GM23338 (cell line): ENCODE measurements around the gene DDAH2. TPM values are rescaled to one million over a fixed set of nuclear protein-coding genes. Genes with fewer than 3 reads are reported as not detected.
A peak's percentile ranks its signal among the peaks of the same experiment; 100 is the strongest.

ENCODE experiments used
- ATAC-seq: fragments of 200-7000 bp; cut with Tn5 transposase; 3 replicates; pipeline ENCODE4 v1.9.1; 2020
- DNase-seq: peaks from one replicate; pipeline ENCODE4 v3.0.0-alpha.2; 2015; ENCODE audit warnings: low spot score
- H2AFZ ChIP-seq: fragments of 200-600 bp; sonication (generic); 2 replicates; pipeline ENCODE4 v1.8.0; 2016; ENCODE audit warnings: antibody characterized with exemption, mild to moderate bottlenecking, moderate library complexity
- H3F3A ChIP-seq: fragments of 200-600 bp; sonication (generic); replicated peaks from 2 replicates; pipeline ENCODE4 v1.8.0; 2017; ENCODE audit warnings: antibody characterized with exemption, mixed run types, low read depth
- H3K27ac ChIP-seq: fragments of 200-600 bp; sonication (generic); 2 replicates; pipeline ENCODE4 v1.6.1; 2016; ENCODE audit warnings: low read depth
- H3K27me3 ChIP-seq: fragments of 200-600 bp; sonication (generic); 2 replicates; pipeline ENCODE4 v1.8.0; 2016; ENCODE audit warnings: mild to moderate bottlenecking, mixed run types, moderate library complexity; ENCODE audit not compliant: insufficient read depth
- H3K36me3 ChIP-seq: fragments of 200-600 bp; sonication (generic); 2 replicates; pipeline ENCODE4 v1.8.0; 2016; ENCODE audit warnings: mild to moderate bottlenecking; ENCODE audit not compliant: insufficient read depth
- H3K4me1 ChIP-seq: fragments of 200-600 bp; sonication (generic); 2 replicates; pipeline ENCODE4 v1.8.0; 2016; ENCODE audit warnings: mild to moderate bottlenecking, moderate library complexity; ENCODE audit not compliant: insufficient read depth
- H3K4me2 ChIP-seq: fragments of 200-600 bp; sonication (generic); 2 replicates; pipeline ENCODE4 v1.7.1; 2017; ENCODE audit warnings: mixed run types
- H3K4me3 ChIP-seq: fragments of 200-600 bp; sonication (generic); 2 replicates; pipeline ENCODE4 v1.6.1; 2016; ENCODE audit warnings: mixed run types
- H3K79me2 ChIP-seq: fragments of 200-600 bp; sonication (generic); replicated peaks from 2 replicates; pipeline ENCODE4 v1.8.0; 2017; ENCODE audit warnings: mild to moderate bottlenecking; ENCODE audit not compliant: insufficient read depth
- H3K9me2 ChIP-seq: fragments of 200-600 bp; sonication (generic); 2 replicates; pipeline ENCODE4 v1.8.0; 2017; ENCODE audit not compliant: insufficient read depth
- H4K20me1 ChIP-seq: fragments of 200-600 bp; sonication (generic); replicated peaks from 2 replicates; pipeline ENCODE4 v1.8.0; 2017; ENCODE audit warnings: mild to moderate bottlenecking; ENCODE audit not compliant: insufficient read depth
- H3K27ac Mint-ChIP-seq: 2 replicates; pipeline ENCODE4 v1.8.0; 2020; ENCODE audit warnings: inconsistent platforms, mild to moderate bottlenecking, moderate library complexity, mixed read lengths
- H3K27me3 Mint-ChIP-seq: 3 replicates; pipeline ENCODE4 v1.8.0; 2022; ENCODE audit warnings: low read depth, mild to moderate bottlenecking, moderate library complexity, mixed read lengths, inconsistent platforms; ENCODE audit not compliant: insufficient read depth, poor library complexity
- H3K36me3 Mint-ChIP-seq: 3 replicates; pipeline ENCODE4 v1.8.0; 2021; ENCODE audit warnings: low read depth, mild to moderate bottlenecking, inconsistent platforms, moderate library complexity, mixed read lengths
- H3K4me1 Mint-ChIP-seq: 3 replicates; pipeline ENCODE4 v1.8.0; 2020; ENCODE audit warnings: mild to moderate bottlenecking, inconsistent platforms, mixed read lengths
- H3K4me3 Mint-ChIP-seq: 3 replicates; pipeline ENCODE4 v1.8.0; 2021; ENCODE audit warnings: moderate library complexity, mild to moderate bottlenecking, inconsistent platforms, mixed read lengths
- H3K9me3 Mint-ChIP-seq: 3 replicates; pipeline ENCODE4 v1.8.0; 2020; ENCODE audit warnings: moderate library complexity, mild to moderate bottlenecking, inconsistent platforms, mixed read lengths
- CREB1 ChIP-seq: fragments of 250-450 bp; sonication (Bioruptor Pico); IDR thresholded peaks from 2 replicates; pipeline ENCODE4 v1.5.0; 2020; ENCODE audit warnings: low read depth, mild to moderate bottlenecking, moderate library complexity
- EZH2phosphoT487 ChIP-seq: fragments of 200-600 bp; sonication (generic); IDR thresholded peaks from one replicate; pipeline ENCODE4 v1.8.1; 2018; ENCODE audit warnings: antibody characterized with exemption; ENCODE audit not compliant: unreplicated experiment
- STAT1 ChIP-seq: IDR thresholded peaks from one replicate; pipeline ENCODE4 v1.6.1; 2016; ENCODE audit warnings: antibody characterized with exemption; ENCODE audit not compliant: unreplicated experiment
- ZNF462 ChIP-seq: fragments of 250-450 bp; sonication (Bioruptor Pico); IDR thresholded peaks from 2 replicates; pipeline ENCODE4 v1.5.0; 2020; ENCODE audit warnings: mild to moderate bottlenecking, moderate library complexity
- polyA plus RNA-seq: library from polyadenylated mRNA; unstranded; fragments of >200 nt; fragmentation: Nextera tagmentation; extraction: Ambion mirVana; gene quantifications from 2 replicates; pipeline ENCODE4 v1.2.1, GENCODE V29; 2016
- total RNA-seq: library from RNA; depleted of rRNA; stranded (reverse); fragments of >200 nt; shearing (Covaris generic); gene quantifications from 2 replicates; pipeline ENCODE4 v1.2.3, GENCODE V29; 2014
- TF ChIP-seq, protein P1 (sequence below), 2 experiments: fragments of 200-600 bp in 1 of 2; sonication (generic) in 1 of 2; conservative IDR thresholded peaks; 2 replicates each; pipeline versions ENCODE4 v1.5.1 to v1.6.1; 2016 to 2017; ENCODE audit warnings: antibody characterized with exemption in 2 of 2, low read depth in 2 of 2, mild to moderate bottlenecking in 2 of 2, moderate library complexity in 1 of 2
- TF ChIP-seq, protein P2 (sequence below): IDR thresholded peaks from 2 replicates; pipeline ENCODE4 v1.6.1; 2016; ENCODE audit warnings: antibody characterized with exemption

DDAH2 gene
- total and polyA plus RNA-seq, 2 experiments from 2014 or later: 58.7 to 65.1 TPM

- H3K9me2 ChIP-seq: no peaks in the 10 kb centered on the region
- H3K27ac ChIP-seq: no peak overlapping the region
- peaks cover 22% of the 10 kb centered on the region for H3K27me3 Mint-ChIP-seq
- no peaks in the 10 kb centered on the region for H3K36me3 ChIP-seq
- TF ChIP-seq, protein P1, sequence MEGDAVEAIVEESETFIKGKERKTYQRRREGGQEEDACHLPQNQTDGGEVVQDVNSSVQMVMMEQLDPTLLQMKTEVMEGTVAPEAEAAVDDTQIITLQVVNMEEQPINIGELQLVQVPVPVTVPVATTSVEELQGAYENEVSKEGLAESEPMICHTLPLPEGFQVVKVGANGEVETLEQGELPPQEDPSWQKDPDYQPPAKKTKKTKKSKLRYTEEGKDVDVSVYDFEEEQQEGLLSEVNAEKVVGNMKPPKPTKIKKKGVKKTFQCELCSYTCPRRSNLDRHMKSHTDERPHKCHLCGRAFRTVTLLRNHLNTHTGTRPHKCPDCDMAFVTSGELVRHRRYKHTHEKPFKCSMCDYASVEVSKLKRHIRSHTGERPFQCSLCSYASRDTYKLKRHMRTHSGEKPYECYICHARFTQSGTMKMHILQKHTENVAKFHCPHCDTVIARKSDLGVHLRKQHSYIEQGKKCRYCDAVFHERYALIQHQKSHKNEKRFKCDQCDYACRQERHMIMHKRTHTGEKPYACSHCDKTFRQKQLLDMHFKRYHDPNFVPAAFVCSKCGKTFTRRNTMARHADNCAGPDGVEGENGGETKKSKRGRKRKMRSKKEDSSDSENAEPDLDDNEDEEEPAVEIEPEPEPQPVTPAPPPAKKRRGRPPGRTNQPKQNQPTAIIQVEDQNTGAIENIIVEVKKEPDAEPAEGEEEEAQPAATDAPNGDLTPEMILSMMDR (conservative IDR thresholded peaks at IDR 0.05; ENCODE audit: low read depth in 2 of 2): peak; percentile 91 to 94
- TF ChIP-seq EZH2phosphoT487: no peak
- TF ChIP-seq CREB1 (CRISPR knock-in tag): no peak
- TF ChIP-seq, protein P2, sequence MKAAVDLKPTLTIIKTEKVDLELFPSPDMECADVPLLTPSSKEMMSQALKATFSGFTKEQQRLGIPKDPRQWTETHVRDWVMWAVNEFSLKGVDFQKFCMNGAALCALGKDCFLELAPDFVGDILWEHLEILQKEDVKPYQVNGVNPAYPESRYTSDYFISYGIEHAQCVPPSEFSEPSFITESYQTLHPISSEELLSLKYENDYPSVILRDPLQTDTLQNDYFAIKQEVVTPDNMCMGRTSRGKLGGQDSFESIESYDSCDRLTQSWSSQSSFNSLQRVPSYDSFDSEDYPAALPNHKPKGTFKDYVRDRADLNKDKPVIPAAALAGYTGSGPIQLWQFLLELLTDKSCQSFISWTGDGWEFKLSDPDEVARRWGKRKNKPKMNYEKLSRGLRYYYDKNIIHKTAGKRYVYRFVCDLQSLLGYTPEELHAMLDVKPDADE: no peak
- TF ChIP-seq ZNF462 (CRISPR knock-in tag): no peak
- TF ChIP-seq STAT1: no peak
- H2AFZ ChIP-seq: no peak overlapping the region
- peak; percentile 84 for DNase-seq
- no peaks in the 10 kb centered on the region for H4K20me1 ChIP-seq
- H3K4me1 Mint-ChIP-seq: peaks cover 13% of the 10 kb centered on the region; the same call in 2 of the 3 replicates
- H3K9me3 Mint-ChIP-seq: no peaks in the 10 kb centered on the region; the same call in 2 of the 3 replicates
- no peaks in the 10 kb centered on the region for H3K27me3 ChIP-seq
- H3K4me1 ChIP-seq: peaks cover 11% of the 10 kb centered on the region
- no peak overlapping the region for H3K4me2 ChIP-seq
- no peaks in the 10 kb centered on the region for H3K79me2 ChIP-seq
- no peak overlapping the region for H3K27ac Mint-ChIP-seq
- 0 out of 2 replicates have a peak, but pooled peaks cover 2% of the 10 kb centered on the region for H3F3A ChIP-seq
- ATAC-seq: peak; percentile 59
- H3K36me3 Mint-ChIP-seq: no peaks in the 10 kb centered on the region
- H3K4me3 Mint-ChIP-seq: no peak overlapping the region; the same call in 2 of the 3 replicates
- H3K4me3 ChIP-seq: no peak overlapping the region
Observed at GRCh38 chr6:31769684-31770371, 40.7 kb upstream of the DDAH2 start.
